HEK293 (cell line): Measurements from ENCODE around the gene METTL22.

Source experiments
- YY1 ChIP-seq: fragments of 450-650 bp; formaldehyde crosslinking; IDR thresholded peaks from 2 replicates; pipeline ENCODE4 v1.5.1; 2018; ENCODE audit warnings: missing biosample characterization, missing genetic modification characterization
- ZNF221 ChIP-seq: fragments of 450-650 bp; formaldehyde crosslinking; IDR thresholded peaks from 2 replicates; pipeline ENCODE4 v1.5.1; 2017; ENCODE audit warnings: missing biosample characterization, missing genetic modification characterization, borderline replicate concordance
- ZNF521 ChIP-seq: fragments of 450-650 bp; formaldehyde crosslinking; IDR thresholded peaks from 2 replicates; pipeline ENCODE4 v1.5.1; 2017; ENCODE audit warnings: missing biosample characterization, mild to moderate bottlenecking, missing genetic modification characterization
- TF ChIP-seq, protein P1 (sequence below): fragments of 450-650 bp; formaldehyde crosslinking; IDR thresholded peaks from 2 replicates; pipeline ENCODE4 v1.5.1; 2016; ENCODE audit warnings: missing biosample characterization, missing genetic modification characterization
- TF ChIP-seq, protein P2 (sequence below): fragments of 450-650 bp; formaldehyde crosslinking; IDR thresholded peaks from 2 replicates; pipeline ENCODE4 v1.5.1; 2017; ENCODE audit warnings: missing biosample characterization, missing genetic modification characterization
- TF ChIP-seq, protein P3 (sequence below): IDR thresholded peaks from 2 replicates; pipeline ENCODE4 v1.6.1; 2011; ENCODE audit warnings: mild to moderate bottlenecking, low read depth, low read length, borderline replicate concordance

DNA sequence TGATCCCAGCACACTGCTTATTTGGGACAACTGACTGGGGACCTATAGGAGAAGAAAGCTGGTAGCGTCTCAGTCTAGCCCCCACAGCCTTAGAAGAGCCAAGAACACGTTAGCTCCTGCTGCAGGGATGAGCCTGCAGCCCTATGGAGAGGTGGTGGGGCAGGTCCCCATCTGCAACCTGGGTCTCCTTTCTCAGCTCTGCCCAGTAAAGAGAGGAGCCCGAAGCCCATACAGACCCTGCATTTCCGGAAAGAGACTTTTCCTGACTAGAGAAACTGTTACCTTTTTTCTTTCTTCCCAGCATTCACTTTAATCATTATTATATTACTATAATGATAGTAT, 788 bp downstream of the METTL22 start:
- TF ChIP-seq, protein P1, sequence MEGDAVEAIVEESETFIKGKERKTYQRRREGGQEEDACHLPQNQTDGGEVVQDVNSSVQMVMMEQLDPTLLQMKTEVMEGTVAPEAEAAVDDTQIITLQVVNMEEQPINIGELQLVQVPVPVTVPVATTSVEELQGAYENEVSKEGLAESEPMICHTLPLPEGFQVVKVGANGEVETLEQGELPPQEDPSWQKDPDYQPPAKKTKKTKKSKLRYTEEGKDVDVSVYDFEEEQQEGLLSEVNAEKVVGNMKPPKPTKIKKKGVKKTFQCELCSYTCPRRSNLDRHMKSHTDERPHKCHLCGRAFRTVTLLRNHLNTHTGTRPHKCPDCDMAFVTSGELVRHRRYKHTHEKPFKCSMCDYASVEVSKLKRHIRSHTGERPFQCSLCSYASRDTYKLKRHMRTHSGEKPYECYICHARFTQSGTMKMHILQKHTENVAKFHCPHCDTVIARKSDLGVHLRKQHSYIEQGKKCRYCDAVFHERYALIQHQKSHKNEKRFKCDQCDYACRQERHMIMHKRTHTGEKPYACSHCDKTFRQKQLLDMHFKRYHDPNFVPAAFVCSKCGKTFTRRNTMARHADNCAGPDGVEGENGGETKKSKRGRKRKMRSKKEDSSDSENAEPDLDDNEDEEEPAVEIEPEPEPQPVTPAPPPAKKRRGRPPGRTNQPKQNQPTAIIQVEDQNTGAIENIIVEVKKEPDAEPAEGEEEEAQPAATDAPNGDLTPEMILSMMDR (tag by site-specific recombination), result no peak
- TF ChIP-seq ZNF221 (tag by site-specific recombination) (no peak), YY1 (no peak), ZNF521 (tag by site-specific recombination) (no peak)
- TF ChIP-seq, protein P2, sequence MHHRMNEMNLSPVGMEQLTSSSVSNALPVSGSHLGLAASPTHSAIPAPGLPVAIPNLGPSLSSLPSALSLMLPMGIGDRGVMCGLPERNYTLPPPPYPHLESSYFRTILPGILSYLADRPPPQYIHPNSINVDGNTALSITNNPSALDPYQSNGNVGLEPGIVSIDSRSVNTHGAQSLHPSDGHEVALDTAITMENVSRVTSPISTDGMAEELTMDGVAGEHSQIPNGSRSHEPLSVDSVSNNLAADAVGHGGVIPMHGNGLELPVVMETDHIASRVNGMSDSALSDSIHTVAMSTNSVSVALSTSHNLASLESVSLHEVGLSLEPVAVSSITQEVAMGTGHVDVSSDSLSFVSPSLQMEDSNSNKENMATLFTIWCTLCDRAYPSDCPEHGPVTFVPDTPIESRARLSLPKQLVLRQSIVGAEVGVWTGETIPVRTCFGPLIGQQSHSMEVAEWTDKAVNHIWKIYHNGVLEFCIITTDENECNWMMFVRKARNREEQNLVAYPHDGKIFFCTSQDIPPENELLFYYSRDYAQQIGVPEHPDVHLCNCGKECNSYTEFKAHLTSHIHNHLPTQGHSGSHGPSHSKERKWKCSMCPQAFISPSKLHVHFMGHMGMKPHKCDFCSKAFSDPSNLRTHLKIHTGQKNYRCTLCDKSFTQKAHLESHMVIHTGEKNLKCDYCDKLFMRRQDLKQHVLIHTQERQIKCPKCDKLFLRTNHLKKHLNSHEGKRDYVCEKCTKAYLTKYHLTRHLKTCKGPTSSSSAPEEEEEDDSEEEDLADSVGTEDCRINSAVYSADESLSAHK (tag by site-specific recombination), result no peak
- TF ChIP-seq, protein P3, sequence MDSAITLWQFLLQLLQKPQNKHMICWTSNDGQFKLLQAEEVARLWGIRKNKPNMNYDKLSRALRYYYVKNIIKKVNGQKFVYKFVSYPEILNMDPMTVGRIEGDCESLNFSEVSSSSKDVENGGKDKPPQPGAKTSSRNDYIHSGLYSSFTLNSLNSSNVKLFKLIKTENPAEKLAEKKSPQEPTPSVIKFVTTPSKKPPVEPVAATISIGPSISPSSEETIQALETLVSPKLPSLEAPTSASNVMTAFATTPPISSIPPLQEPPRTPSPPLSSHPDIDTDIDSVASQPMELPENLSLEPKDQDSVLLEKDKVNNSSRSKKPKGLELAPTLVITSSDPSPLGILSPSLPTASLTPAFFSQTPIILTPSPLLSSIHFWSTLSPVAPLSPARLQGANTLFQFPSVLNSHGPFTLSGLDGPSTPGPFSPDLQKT, result no peak
